Sigmoid colon (tissue), 7 donors: Measurements from ENCODE around the gene FIGN. TPM values are rescaled to one million over a fixed set of nuclear protein-coding genes. Genes with fewer than 3 reads are reported as not detected.
A peak's percentile ranks its signal among the peaks of the same experiment; 100 is the strongest.

Experiments
- DNase-seq: peaks from one replicate; pipeline ENCODE4 v3.0.0-alpha.2; 2019
- H3K27ac ChIP-seq, 4 donors: fragments of 200-600 bp; sonication (generic); one replicate each; pipeline ENCODE4 v1.5.1; 2016 to 2019; ENCODE audit warnings: mild to moderate bottlenecking in 1 of 4
- H3K27me3 ChIP-seq, 3 donors: fragments of 200-600 bp; sonication (generic); one replicate each; pipeline ENCODE4 v1.5.1; 2019; ENCODE audit warnings: mild to moderate bottlenecking in 1 of 3
- H3K36me3 ChIP-seq, 4 donors: fragments of 200-600 bp; sonication (generic); one replicate each; pipeline ENCODE4 v1.5.1; 2016 to 2019
- H3K4me1 ChIP-seq, 4 donors: fragments of 200-600 bp; sonication (generic); one replicate each; pipeline ENCODE4 v1.5.1; 2017 to 2019
- H3K4me3 ChIP-seq, 4 donors: fragments of 200-600 bp; sonication (generic); one replicate each; pipeline ENCODE4 v1.5.1; 2017 to 2019; ENCODE audit warnings: mild to moderate bottlenecking in 2 of 4, moderate library complexity in 1 of 4
- H3K9me3 ChIP-seq, 4 donors: fragments of 200-600 bp in 3 of 4; sonication (generic) in 3 of 4; one replicate each; pipeline versions ENCODE4 v1.5.1 to v1.6.1; 2013 to 2019
- CTCF ChIP-seq, 4 experiments: fragments of 450-650 bp in 3 of 4; fragments of 200-600 bp in 1 of 4; IDR thresholded peaks; one replicate each; pipeline ENCODE4 v1.5.1; 2016 to 2019; ENCODE audit warnings: antibody characterized with exemption in 4 of 4, mild to moderate bottlenecking in 3 of 4, moderate library complexity in 2 of 4
- EP300 ChIP-seq, 4 donors: sonication (generic); formaldehyde crosslinking; IDR thresholded peaks; one replicate each; pipeline ENCODE4 v1.6.1; 2017; ENCODE audit warnings: antibody characterized with exemption in 4 of 4
- POLR2A ChIP-seq, 2 donors: fragments of 450-650 bp; IDR thresholded peaks; one replicate each; pipeline ENCODE4 v1.6.1; 2016; ENCODE audit warnings: antibody characterized with exemption in 2 of 2, mild to moderate bottlenecking in 2 of 2, moderate library complexity in 2 of 2
- POLR2AphosphoS5 ChIP-seq, 4 donors: sonication (generic); formaldehyde crosslinking; IDR thresholded peaks; one replicate each; pipeline ENCODE4 v1.6.1; 2017; ENCODE audit warnings: antibody characterized with exemption in 4 of 4
- WGBS, 2 donors: extraction: QIAGEN DNeasy Blood & Tissue Kit; methylation state at CpG; one replicate each; pipeline ENCODE4 v1.1.7; 2013; 5-methylcytosine and 5-hydroxymethylcytosine counted together
- intact Hi-C: fragments of 100-400 bp; cut with DNase I; formaldehyde crosslinking; loops from one replicate; pipeline ENCODE4 v1.15.1; 2023
- polyA plus RNA-seq, 3 donors: library from polyadenylated mRNA; stranded (reverse); fragments of 200-250 nt; gene quantifications; one replicate each; pipeline ENCODE4 v1.2.3, GENCODE V29; 2013
- total RNA-seq, 4 donors: library from RNA; depleted of rRNA; stranded (reverse); fragments of >200 nt; gene quantifications; one replicate each; pipeline ENCODE4 v1.1.0, GENCODE V29; 2016
- donor health status: healthy with polysubstance abuse.
- donor health status: Bipolar disorder and iron deficiency.
- donor health status: healthy.

Gene FIGN
- total and polyA plus RNA-seq, 7 donors: under 0.01 to 8.0 (median 3.7) TPM; not detected in 1

DNA sequence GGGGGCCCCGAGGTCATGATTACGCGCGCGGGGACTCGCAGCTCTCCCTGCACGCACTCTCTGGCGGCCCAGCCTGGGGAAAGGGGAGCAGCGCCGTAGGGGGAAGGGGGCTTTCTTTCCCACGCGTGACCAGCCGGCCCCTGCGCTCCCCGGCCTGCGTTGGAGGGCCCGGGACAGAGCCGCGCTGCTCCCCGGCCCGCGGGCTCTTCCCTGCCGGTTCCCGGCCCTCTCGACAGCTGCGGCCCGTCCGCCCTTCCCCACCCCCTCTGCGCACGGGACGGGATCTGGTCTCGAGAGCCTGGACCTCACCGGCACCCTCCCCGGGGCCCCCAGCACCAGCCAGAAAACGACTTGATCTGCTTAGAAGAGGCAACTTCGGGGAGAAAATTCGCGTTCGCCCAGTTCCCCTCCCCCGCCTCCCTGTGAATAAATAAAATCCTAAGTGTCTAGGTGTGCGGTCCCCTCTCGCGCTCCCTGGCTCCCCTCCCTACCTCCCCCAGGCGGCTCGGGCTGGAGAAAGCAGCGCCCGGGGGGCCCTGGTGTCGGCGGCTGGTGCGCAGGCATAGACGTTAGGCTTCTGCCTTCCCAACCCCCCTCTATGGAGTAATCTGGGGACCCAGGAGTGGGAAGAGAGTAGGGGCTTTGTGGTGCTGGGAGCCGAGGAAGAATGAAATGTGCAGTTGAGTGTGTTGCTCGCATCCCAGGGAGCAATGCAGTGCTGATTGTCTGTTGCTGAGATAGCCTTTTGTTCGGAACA is 803 bp upstream of the FIGN start:
- H3K9me3 ChIP-seq: no peaks in the 10 kb centered on the region
- H3K4me1 ChIP-seq: peaks cover 0 to 17% (median 3%) of the 10 kb centered on the region in 4 donors
- DNase-seq: peak; percentile 75
- no peaks in the 10 kb centered on the region for H3K36me3 ChIP-seq
- H3K27ac ChIP-seq: peak overlapping the region; percentile 91 to 96 (median 92)
- intact Hi-C loops: loop anchor here (5.0 kb wide), 1 partner anchor 389 kb away; no protein-coding TSS in a partner anchor
- H3K27me3 ChIP-seq: no peaks in the 10 kb centered on the region
- 3% methylated on average over 54 of the region's 54 CpGs for WGBS, 2 donors
- no peak for TF ChIP-seq EP300 (IDR thresholded peaks at IDR 0.05)
- peak in 2 of 4 experiments; percentile 9 to 23 for TF ChIP-seq CTCF (IDR thresholded peaks at IDR 0.05)
- H3K4me3 ChIP-seq: peak overlapping the region; percentile 57 to 87 (median 76)

GRCh38 chr2:163734881-163735684 is 725 bp downstream of the FIGN start:
- H3K4me3 ChIP-seq: peak overlapping the region; percentile 57 to 87 (median 76)
- H3K27ac ChIP-seq: peak overlapping the region; percentile 91 to 96 (median 92)
- TF ChIP-seq CTCF (IDR thresholded peaks at IDR 0.05): no peak
- peak in 1 of 4 donors; percentile 44 for TF ChIP-seq POLR2AphosphoS5 (IDR thresholded peaks at IDR 0.05)
- 5 to 7% methylated on average over 16 of the region's 16 CpGs for WGBS, 2 donors
- no peaks in the 10 kb centered on the region for H3K9me3 ChIP-seq
- peaks cover 0 to 26% (median 6%) of the 10 kb centered on the region in 4 donors for H3K4me1 ChIP-seq
- intact Hi-C loops: loop anchor here (5.0 kb wide), 2 partner anchors 43 to 388 kb away; no protein-coding TSS in a partner anchor
- no peaks in the 10 kb centered on the region for H3K27me3 ChIP-seq
- no peak for DNase-seq
- H3K36me3 ChIP-seq: no peaks in the 10 kb centered on the region

DNA sequence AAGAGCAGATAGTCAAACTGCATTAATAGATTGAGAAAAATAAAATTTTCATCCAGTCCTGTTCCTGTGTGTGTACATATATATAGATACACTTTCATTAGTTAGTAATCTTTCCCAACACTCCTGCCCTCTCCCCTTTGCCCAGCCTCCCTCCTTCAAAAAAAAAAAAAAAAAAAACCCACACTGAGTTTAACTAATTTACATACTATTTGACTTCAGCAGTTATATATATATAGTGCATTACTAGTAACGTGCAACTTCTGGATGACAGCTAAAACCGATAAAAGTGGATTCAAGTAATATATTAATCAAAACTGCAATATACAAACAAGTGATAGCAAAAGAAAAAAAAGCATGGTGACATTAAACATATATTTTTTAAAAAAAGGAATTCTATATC is 1.4 kb downstream of the FIGN start:
- DNase-seq: no peak
- Histone ChIP-seq H3K4me1 (peaks cover 0 to 31% (median 6%) of the 10 kb centered on the region in 4 donors), H3K27ac (peak overlapping the region; percentile 91 to 96 (median 92)), H3K9me3 (no peaks in the 10 kb centered on the region), H3K4me3 (peak overlapping the region; percentile 57 to 87 (median 76)), H3K27me3 (no peaks in the 10 kb centered on the region), H3K36me3 (no peaks in the 10 kb centered on the region)
- no peak for TF ChIP-seq CTCF (IDR thresholded peaks at IDR 0.05)
- TF ChIP-seq EP300 (IDR thresholded peaks at IDR 0.05): no peak
- no peak for TF ChIP-seq POLR2AphosphoS5 (IDR thresholded peaks at IDR 0.05)
- intact Hi-C loops: loop anchor here (5.0 kb wide), 1 partner anchor 42 kb away; no protein-coding TSS in a partner anchor
- WGBS, 2 donors: 16 to 46% methylated on average over 2 of the region's 2 CpGs

DNA sequence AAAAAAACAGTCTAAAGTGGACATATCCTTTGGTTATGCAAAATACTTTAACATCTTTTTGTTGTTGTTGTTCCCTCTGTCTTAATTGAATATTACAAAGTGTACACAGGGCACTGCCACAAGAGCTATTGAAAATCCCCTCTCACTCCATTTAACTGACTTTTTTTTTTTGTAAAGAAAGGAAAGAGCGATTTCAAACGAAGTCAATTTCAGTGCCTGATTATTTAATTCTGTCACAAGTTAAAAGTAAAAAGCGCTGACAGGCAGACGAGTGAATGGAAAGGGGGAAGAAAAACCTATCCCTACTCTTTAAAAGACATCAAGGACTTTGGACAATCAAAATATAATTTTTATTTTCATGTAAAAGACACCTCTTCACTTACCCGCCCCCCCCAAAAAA is 1.9 kb downstream of the FIGN start:
- H3K4me3 ChIP-seq: peak overlapping the region; percentile 17 to 87 (median 76)
- H3K27ac ChIP-seq: peak overlapping the region; percentile 53 to 96 (median 92)
- intact Hi-C loops: loop anchor here (5.0 kb wide), 1 partner anchor 42 kb away; no protein-coding TSS in a partner anchor

More for the DNA sequence above, 1.9 kb downstream of the FIGN start:
- WGBS, 2 donors: 66 to 72% methylated on average over 5 of the region's 5 CpGs
- Histone ChIP-seq H3K36me3 (no peaks in the 10 kb centered on the region), H3K27me3 (no peaks in the 10 kb centered on the region), H3K9me3 (no peaks in the 10 kb centered on the region), H3K4me1 (peaks cover 0 to 34% (median 6%) of the 10 kb centered on the region in 4 donors)
- DNase-seq: no peak
- TF ChIP-seq EP300 (IDR thresholded peaks at IDR 0.05) (no peak), CTCF (IDR thresholded peaks at IDR 0.05) (no peak), POLR2A (IDR thresholded peaks at IDR 0.05) (no peak), POLR2AphosphoS5 (IDR thresholded peaks at IDR 0.05) (no peak)
